Panc1 (cell line): Measurements from ENCODE around the gene AGBL1. TPM values are rescaled to one million over a fixed set of nuclear protein-coding genes. Genes with fewer than 3 reads are reported as not detected.

Experiments
- ATAC-seq: fragments of 200-7000 bp; cut with Tn5 transposase; 2 replicates; pipeline ENCODE4 v1.9.1; 2020; ENCODE audit warnings: mild to moderate bottlenecking, moderate library complexity
- BruUV-seq: library from RNA; stranded (reverse); fragments of 400-500 nt; replicated peaks from 2 replicates; lab custom pipeline; 2021; lab: Mats Ljungman, UMichigan
- CTCF ChIA-PET: fragments of 300-600 bp; sonication (Branson Sonifier 250); formaldehyde crosslinking; loops from one replicate; lab custom pipeline; 2022; ENCODE audit warnings: antibody characterized with exemption; lab: Charles Lee
- POLR2A ChIA-PET: fragments of 300-600 bp; sonication (Branson Sonifier 250); formaldehyde crosslinking; loops from one replicate; lab custom pipeline; 2022; ENCODE audit warnings: antibody characterized with exemption; lab: Charles Lee
- DNase-seq: peaks from one replicate; pipeline ENCODE4 v3.0.0-alpha.2; 2010; ENCODE audit warnings: low read depth, low spot score
- H3K27ac ChIP-seq: 2 replicates; pipeline ENCODE4 v1.5.1; 2011; ENCODE audit warnings: mild to moderate bottlenecking, low read length, inconsistent platforms
- H3K27me3 ChIP-seq: fragments of 200-500 bp; sonication (Bioruptor generic); 2 replicates; pipeline ENCODE4 v1.6.0; 2014; ENCODE audit warnings: low read length, inconsistent platforms; ENCODE audit not compliant: control insufficient read depth, insufficient read depth
- H3K36me3 ChIP-seq: fragments of 200-500 bp; sonication (Bioruptor generic); 2 replicates; pipeline ENCODE4 v1.5.1; 2014; ENCODE audit warnings: inconsistent platforms, mild to moderate bottlenecking, low read length, moderate library complexity; ENCODE audit not compliant: control insufficient read depth, insufficient read depth
- H3K4me1 ChIP-seq: 2 replicates; pipeline ENCODE4 v1.5.1; 2011; ENCODE audit warnings: inconsistent platforms, mild to moderate bottlenecking, low read length, moderate library complexity; ENCODE audit not compliant: control insufficient read depth, insufficient read depth
- H3K4me3 ChIP-seq, 2 experiments: 2 replicates each; pipeline ENCODE4 v1.5.1; 2011 to 2012; ENCODE audit warnings: low read depth in 2 of 2, low read length in 2 of 2, mild to moderate bottlenecking in 2 of 2, inconsistent platforms in 1 of 2, moderate library complexity in 1 of 2
- H3K9me3 ChIP-seq: fragments of 200-500 bp; sonication (Bioruptor generic); 2 replicates; pipeline ENCODE4 v1.5.1; 2014; ENCODE audit warnings: low read depth, mild to moderate bottlenecking, inconsistent platforms, low read length, moderate library complexity; ENCODE audit not compliant: control insufficient read depth, insufficient read depth
- POLR2AphosphoS5 ChIP-seq: IDR thresholded peaks from 2 replicates; pipeline ENCODE4 v1.6.1; 2012; ENCODE audit warnings: mild to moderate bottlenecking, low read depth, low read length, moderate library complexity
- REST ChIP-seq, 2 experiments: IDR thresholded peaks; 2 replicates each; pipeline ENCODE4 v1.6.1; 2011 to 2012; ENCODE audit warnings: low read depth in 2 of 2, control low read depth in 1 of 2, low read length in 1 of 2, mild to moderate bottlenecking in 1 of 2, moderate library complexity in 1 of 2; ENCODE audit not compliant: insufficient read depth in 1 of 2
- SIN3A ChIP-seq: IDR thresholded peaks from 2 replicates; pipeline ENCODE4 v1.6.1; 2012; ENCODE audit warnings: low read depth, mild to moderate bottlenecking, low read length, moderate library complexity, borderline replicate concordance; ENCODE audit not compliant: insufficient read depth
- TCF7L2 ChIP-seq: IDR thresholded peaks from 2 replicates; pipeline ENCODE4 v1.6.1; 2011; ENCODE audit warnings: mild to moderate bottlenecking, low read depth, low read length, inconsistent platforms
- in situ Hi-C: cut with HindIII; loops from 2 replicates; pipeline ENCODE4 v1.10.0; 2016; ENCODE audit warnings: low sequenced_read_pairs, low pct_unique_long_range_greater_than_20kb
- intact Hi-C: fragments of 100-400 bp; cut with micrococcal nuclease; formaldehyde crosslinking; loops from one replicate; pipeline ENCODE4 v1.10.0; 2022; ENCODE audit not compliant: unreplicated experiment
- total RNA-seq: library from RNA; stranded (reverse); gene quantifications from one replicate; pipeline ENCODE4 v1.2.1, GENCODE V29; 2021; ENCODE audit not compliant: unreplicated experiment
- TF ChIP-seq, protein P1 (sequence below): fragments of 450-650 bp; IDR thresholded peaks from 2 replicates; pipeline ENCODE4 v1.5.1; 2017; ENCODE audit warnings: mild to moderate bottlenecking

The AGBL1 gene
- total RNA-seq, 1 experiment from 2014 or later, result not detected

DNA sequence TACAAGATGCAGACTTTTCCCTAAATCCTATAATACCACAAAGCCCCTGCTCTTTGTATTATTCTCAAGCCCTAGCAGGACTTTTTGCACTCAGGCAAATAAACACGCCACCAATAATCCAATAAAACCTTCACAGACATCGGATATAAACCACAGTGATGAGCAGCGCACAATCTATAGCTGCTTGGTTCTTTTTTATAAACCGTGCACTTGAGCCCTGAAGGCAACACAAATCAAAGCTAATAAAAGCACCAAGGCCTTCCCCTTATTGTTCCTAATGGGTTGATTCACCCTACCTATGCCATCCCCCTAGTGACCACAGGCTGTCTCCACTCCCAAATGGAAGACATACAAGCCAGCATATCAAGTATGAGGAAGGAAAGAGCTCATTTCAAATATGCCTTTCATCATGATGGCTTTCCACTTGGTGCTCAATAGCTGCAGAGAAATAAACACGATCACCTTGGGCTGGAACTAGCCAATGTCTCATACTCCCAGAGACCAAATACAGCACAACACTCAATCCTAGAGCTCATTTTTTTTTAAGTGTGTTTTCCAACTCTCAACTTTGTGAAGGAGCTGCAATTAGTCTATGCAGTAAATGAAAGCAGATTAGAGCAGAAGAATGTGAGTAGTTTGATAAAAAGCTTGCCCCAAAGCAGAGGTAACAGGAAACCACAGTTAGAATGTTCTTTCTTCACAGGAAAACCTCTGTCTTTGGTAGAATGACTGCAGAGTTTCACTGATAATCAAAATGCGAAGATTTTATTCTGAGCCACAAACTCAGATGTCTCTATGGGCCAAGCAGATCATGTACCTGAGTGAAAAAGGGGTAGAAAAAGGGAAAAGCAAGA is 573.9 kb downstream of the AGBL1 start:
- no TSS peak for BruUV-seq

DNA sequence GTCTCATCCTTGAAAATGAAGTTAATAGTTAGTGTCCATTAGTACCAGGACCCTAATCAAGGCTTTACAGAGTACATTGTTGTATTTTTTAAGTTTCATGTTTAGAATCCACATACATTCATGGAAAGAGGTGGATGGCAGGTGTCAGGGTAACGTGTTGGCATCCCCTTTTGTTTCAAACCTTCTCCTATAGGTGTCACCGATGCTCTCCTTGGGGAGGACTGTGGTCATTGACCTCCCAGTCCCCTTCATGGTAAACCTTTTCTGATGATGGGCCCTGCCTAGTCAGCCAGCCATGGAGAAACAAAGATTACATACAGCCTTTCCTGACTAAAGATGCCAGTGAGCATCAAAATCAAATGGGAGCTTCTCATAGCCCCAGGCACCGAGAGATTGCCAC is 574.8 kb downstream of the AGBL1 start:
- no peaks in the 10 kb centered on the region for H3K36me3 ChIP-seq
- H3K27me3 ChIP-seq, result no peaks in the 10 kb centered on the region
- BruUV-seq, result no TSS peak
- H3K9me3 ChIP-seq, result no peaks in the 10 kb centered on the region
- intact Hi-C loops (no loop called here), in situ Hi-C loops (no loop called here)
- no peak for DNase-seq
- POLR2A ChIA-PET, result no interaction called here
- CTCF ChIA-PET, result no interaction called here
- TF ChIP-seq REST (IDR thresholded peaks at IDR 0.05; ENCODE audit: insufficient read depth in 1 of 2, low read depth in 2 of 2, low read length in 1 of 2) (no peak), SIN3A (no peak), POLR2AphosphoS5 (no peak), TCF7L2 (no peak)
- TF ChIP-seq, protein P1, sequence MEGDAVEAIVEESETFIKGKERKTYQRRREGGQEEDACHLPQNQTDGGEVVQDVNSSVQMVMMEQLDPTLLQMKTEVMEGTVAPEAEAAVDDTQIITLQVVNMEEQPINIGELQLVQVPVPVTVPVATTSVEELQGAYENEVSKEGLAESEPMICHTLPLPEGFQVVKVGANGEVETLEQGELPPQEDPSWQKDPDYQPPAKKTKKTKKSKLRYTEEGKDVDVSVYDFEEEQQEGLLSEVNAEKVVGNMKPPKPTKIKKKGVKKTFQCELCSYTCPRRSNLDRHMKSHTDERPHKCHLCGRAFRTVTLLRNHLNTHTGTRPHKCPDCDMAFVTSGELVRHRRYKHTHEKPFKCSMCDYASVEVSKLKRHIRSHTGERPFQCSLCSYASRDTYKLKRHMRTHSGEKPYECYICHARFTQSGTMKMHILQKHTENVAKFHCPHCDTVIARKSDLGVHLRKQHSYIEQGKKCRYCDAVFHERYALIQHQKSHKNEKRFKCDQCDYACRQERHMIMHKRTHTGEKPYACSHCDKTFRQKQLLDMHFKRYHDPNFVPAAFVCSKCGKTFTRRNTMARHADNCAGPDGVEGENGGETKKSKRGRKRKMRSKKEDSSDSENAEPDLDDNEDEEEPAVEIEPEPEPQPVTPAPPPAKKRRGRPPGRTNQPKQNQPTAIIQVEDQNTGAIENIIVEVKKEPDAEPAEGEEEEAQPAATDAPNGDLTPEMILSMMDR, result no peak
- no peak overlapping the region for H3K27ac ChIP-seq
- H3K4me3 ChIP-seq, result no peak overlapping the region
- H3K4me1 ChIP-seq, result no peaks in the 10 kb centered on the region
- ATAC-seq, result no peak

More for the DNA sequence above, 573.9 kb downstream of the AGBL1 start:
- Histone ChIP-seq H3K9me3 (no peaks in the 10 kb centered on the region), H3K27ac (no peak overlapping the region), H3K4me1 (no peaks in the 10 kb centered on the region), H3K4me3 (no peak overlapping the region), H3K36me3 (no peaks in the 10 kb centered on the region), H3K27me3 (no peaks in the 10 kb centered on the region)
- in situ Hi-C loops, result no loop called here
- POLR2A ChIA-PET, result no interaction called here
- ATAC-seq (no peak), DNase-seq (no peak)
- CTCF ChIA-PET, result no interaction called here
- intact Hi-C loops, result no loop called here
- no peak for TF ChIP-seq TCF7L2
- no peak for TF ChIP-seq POLR2AphosphoS5
- TF ChIP-seq REST (IDR thresholded peaks at IDR 0.05; ENCODE audit: insufficient read depth in 1 of 2, low read depth in 2 of 2, low read length in 1 of 2), result no peak
- TF ChIP-seq, protein P1, result no peak
- TF ChIP-seq SIN3A, result no peak
